Dedifferentiated amniotic fluid mesenchymal stem cell (primary cell): Measurements from ENCODE around the gene DND1.
"Not testable (repeated sequence)": the region's sequence is repeated elsewhere in the genome, so short reads cannot be mapped to it uniquely, and the experiment has no call there.

Experiments
- DNase-seq: peaks from one replicate; pipeline ENCODE4 v3.0.0-alpha.2; 2016; ENCODE audit errors: extremely low spot score

Gene DND1

DNA sequence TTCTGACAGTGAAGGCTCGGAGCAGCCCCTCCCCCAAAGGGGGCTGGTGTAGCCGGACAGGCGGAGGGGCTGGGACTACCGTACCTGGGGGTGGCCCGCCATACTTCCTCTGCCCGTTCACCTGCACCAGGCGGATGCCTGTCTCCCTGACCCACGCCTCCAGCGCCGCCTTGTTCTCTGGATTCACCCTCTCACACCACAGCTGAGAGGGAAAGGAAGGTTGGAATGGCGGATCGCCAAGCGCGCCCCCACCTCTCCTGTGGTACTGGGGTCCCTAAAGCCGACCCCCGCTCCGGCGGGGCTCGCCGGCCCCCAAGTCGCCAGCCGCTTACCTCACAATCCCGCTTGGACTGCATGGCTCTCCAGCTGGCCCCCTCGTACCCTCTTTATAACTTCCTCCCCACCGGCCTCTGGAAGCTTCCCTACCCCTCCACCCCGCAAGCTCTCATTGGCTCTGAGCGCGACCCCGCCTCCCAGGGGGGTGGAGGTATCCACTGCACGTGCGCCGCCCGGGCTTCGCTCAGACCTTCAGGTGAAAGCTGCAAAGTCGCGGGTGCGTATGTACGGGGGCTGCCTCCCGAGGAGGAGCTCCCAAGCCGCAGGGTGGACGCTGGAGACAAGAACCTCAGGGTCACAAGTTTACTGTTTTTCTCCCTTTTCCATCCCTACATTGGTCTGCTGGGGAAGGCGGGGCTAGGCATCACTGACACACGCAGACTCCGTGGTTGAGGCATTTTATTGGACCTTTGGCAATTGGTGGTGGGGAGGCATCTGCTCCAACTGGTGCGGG is at the start of gene DND1:
TSS of gene DND1 (minus strand) at position 390 of the 790 bp plus-strand sequence. CDS start at position 356, 34 bp downstream.
- no peak for DNase-seq

DNA sequence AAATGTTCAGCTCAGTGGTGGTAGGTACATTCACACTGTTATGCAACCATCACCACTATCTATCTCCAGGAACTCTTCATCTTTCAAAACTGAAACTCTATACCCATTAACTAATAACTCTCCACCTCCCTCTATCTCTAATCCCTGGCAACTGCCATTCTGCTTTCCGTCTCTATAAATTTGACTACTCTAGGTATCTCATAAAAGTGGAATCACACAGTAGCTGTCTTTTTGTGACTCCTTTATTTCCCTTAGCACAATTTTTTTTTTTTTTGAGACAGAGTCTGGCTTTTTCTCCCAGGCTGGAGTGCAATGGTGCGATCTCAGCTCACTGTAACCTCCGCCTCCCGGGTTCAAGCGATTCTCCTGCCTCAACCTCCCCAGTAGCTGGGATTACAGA is 48.0 kb upstream of the DND1 start:
- not testable (repeated sequence) for DNase-seq

DNA sequence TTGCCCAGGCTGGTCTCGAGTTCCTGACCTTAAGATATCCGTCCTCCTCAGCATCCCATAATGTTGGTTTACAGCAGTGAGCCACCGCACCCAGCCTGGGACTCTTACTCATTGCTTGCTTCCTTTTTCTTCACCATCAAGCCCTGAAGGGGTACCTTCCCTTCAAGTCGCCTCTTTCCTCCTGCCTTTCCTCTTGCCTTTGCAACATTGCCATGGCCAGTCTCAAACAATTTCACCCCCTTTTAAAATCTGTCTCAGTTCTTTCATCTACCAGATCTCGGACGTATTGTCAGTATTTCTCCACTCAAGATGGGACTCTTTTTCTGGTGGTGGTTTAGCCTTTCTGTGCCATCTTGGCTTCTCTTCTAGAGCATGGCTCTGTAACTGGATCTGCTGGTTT is 47.4 kb upstream of the DND1 start:
- DNase-seq: not testable (repeated sequence)

DNA sequence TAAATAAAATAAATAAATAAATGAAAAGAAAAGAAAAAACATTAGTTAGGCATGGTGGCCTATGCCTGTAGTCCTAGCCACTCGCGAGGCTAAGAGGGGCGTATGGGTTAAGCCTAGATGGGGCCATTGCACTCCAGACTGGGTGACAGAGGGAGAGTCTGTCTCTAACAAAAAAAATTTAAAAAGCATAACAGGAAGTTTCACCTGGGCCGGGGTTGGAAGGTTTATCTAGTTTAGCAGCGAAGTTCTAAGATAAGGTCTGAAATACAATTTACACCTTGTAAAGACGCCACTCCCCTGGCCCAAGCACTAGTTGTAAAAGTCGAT is 44.9 kb upstream of the DND1 start:
- DNase-seq: no peak

DNA sequence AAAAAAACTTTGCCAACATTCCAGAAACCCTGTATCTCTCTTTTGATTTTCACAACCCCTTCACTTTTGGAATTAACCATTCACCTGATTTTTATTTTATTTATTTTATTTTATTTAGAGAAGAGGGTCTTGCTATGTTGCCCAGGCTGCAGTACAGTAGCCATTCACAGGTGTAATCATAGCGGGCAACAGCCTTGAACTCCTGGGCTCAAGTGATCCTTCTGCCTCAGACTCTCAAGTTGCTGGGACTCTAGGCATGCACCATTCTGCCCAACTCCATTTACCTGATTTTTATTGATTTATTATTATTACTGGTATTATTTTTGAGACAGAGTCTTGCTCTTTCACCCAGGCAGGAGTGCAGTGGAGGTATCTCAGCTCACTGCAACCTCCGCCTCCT is 42.9 kb upstream of the DND1 start:
- not testable (repeated sequence) for DNase-seq

DNA sequence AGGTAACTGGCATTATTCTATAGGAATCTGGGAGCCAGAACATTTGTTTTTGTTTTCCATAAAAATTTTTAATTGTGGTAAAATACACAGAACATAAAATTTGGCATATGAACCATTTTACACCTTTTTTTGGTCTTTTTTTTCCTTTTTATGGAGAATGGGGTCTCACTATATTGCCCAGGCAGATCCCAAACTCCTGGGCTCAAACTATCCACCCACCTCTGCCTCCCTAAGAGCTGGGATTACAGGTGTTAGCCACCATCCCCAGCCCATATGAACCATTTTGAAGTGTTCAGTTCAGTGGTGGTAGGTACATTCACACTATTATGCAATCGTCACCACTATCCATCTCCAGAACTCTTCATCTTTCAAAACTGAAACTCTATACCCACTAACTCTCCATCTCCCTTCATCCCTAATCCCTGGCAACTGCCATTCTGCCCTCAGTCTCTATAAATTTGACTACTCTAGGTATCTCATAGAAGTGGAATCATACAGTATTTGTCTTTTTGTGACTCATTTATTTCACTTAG is 40.3 kb upstream of the DND1 start:
- no peak for DNase-seq

DNA sequence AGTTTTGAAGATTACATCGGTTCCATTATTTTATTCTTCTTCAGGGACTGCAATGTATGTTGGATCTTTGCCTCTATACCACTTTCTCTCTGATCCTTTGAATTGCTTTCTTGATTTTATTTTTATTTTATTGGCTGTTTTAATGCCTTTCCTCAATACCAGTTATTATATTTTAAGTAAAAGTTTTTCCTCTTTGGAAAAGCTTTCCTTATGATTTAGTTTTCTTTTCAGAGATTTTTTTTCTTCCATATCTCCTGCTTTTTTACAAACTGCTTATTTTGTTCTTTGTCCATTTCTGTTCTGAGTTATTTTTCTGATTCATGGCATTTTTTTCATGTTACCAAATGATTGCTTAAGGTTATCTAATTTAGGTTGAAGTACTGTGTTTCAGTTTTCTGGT is 38.4 kb upstream of the DND1 start:
- no peak for DNase-seq

DNA sequence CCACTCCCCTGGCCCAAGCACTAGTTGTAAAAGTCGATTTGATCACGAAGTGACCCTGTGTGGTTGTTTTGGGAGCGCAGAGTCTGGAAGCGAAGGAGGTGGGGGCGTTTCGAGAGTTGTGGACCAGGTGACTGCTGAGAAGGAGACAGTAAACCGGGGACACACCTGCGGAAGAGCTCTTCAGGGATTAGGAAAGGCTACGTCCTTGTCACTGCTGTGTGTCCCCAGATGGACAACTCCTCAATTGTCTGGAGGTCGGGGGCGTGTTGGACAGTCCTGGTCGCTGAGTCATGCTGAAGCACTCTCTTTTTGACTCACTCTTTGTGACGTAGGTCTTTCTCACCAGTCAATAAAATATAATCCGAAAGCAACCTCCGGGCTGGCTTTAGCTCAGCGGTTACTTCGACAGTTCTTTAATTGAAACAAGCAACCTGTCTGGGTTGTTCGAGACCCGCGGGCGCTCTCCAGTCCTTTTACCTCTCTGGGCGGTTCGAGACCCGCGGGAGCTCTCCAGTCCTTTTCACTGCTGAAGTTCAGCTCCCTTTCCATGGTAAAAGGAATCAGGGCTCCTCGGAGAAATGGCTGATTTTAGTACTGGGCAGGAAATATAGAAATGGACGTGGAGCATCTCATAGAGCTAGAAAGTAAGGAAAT is 37.6 kb upstream of the DND1 start:
- DNase-seq: peak; percentile 98

DNA sequence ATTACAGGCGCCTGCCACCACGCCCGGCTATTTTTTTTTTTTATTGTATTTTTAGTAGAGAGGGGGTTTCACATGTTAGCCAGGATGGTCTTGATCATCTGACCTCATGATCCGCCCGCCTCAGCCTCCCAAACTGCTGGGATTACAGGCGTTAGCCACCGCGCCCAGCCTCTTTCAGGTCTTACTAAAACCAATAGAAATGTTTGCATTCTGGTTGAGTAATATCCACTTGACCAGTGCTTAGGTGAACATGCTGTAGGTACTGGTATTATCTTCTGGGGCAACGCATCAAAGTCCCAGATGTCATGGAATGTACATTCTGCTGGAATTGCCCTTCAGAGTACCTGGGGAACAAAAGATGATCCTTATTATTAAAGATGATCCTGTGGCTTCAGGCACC is 35.4 kb upstream of the DND1 start:
- DNase-seq: not testable (repeated sequence)

DNA sequence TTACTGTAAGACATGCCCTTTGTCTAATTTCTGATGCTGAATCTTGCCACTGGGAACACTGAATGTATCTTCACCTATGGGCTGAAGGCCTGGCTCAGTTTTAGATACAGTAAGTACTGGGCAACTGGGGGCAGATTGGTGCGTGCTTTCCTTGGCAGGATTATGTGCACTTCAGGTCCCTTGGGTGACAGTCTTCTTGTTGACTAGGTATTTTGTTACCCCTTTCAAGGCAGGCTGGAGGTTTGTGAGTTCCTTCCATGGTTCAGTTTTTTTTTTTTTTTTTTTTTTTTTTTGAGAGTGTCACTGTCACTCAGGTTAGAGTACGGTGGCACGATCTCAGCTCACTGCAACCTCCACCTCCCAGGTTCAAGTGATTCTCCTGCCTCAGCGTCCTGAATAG is 34.4 kb upstream of the DND1 start:
- no peak for DNase-seq

DNA sequence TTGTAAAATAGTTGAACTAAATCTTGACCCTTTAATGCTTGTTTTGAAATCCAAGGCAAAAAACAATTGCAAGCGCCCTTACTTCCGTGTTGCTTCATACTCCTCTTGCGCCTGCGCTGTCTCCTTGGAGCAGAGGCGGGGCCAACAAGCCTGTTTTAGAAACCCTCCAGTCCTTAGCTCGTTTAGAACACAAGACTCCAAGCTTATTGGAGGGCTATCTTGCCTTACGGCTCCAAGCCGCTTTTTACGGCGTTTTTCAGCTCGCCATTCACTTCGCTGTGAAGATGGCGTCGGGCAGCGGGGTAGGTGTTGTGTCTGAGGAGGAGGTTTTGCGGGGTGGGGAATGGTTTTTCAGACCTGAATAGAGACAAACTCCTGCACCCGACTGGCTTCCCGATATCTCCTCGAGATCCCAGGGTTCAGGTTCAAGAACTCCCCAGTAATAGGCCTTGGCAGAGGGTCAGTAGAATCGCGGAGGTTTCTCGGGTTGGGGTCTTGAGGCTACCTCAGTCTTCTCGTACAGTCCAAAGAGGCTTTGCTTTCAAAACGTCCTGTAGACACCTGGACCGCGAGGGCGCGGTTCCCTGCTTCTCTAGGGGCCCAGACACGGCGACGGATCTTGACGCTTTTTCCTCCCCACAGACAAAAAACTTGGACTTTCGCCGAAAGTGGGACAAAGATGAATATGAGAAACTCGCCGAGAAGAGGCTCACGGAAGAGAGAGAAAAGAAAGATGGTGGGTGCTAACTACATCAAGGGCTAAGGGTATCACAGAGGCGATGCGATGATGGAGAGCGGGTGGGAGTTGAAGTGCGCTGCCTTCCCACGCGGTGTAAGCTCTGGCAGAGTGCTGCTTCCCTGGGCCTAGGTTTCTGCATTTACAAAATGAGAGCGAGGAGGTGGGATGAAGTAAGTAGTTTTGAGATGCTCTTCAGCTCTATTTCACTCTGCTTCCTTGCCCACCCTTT is 27.1 kb upstream of the DND1 start, which contains the start of gene ZMAT2:
TSS of gene ZMAT2 (plus strand) at position 271 of the 968 bp plus-strand sequence. CDS start at position 285, 14 bp downstream.
- DNase-seq: peak; percentile 99

DNA sequence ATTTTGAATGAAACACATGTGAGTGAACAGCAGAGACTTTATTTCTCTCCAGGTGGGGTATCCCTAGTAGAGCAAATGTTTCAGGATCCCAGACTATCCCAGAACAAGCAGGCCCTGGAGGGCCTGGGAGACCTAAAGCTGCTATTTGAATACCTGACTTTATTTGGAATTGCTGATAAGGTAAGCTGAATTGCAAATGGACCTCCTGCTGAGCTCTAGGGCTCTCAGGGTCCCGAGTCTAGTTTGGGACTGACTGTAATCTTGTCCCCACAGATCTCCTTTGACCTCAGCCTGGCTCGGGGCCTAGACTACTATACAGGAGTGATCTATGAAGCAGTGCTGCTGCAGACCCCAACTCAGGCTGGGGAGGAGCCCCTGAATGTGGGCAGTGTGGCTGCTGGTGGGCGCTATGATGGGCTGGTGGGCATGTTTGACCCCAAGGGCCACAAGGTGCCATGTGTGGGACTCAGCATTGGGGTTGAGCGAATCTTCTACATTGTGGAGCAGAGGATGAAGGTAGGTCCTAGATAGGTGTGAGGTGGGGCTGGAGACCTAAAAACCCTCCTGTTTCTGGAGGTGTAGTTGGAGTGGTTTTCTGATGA is 23.6 kb upstream of the DND1 start:
- DNase-seq: no peak

DNA sequence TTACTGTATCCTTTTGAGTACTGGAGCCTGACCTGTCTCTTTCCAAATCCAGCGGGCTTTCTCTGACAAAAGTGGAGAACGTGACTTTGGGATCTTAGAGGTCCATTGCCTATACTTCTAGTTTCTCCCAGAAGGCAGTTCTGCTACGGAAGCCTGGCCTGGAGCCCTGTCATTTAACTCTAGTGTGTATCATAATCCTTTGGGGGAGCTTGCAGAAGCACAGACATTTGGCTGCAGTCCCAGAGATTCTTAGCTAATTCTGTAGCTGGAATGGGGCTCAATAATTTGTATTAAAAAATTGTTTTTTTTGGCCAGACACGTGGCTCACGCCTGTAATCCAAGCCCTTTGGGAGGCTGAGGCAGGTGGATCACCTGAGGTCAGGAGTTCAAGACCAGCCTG is 20.9 kb upstream of the DND1 start:
- DNase-seq: no peak

DNA sequence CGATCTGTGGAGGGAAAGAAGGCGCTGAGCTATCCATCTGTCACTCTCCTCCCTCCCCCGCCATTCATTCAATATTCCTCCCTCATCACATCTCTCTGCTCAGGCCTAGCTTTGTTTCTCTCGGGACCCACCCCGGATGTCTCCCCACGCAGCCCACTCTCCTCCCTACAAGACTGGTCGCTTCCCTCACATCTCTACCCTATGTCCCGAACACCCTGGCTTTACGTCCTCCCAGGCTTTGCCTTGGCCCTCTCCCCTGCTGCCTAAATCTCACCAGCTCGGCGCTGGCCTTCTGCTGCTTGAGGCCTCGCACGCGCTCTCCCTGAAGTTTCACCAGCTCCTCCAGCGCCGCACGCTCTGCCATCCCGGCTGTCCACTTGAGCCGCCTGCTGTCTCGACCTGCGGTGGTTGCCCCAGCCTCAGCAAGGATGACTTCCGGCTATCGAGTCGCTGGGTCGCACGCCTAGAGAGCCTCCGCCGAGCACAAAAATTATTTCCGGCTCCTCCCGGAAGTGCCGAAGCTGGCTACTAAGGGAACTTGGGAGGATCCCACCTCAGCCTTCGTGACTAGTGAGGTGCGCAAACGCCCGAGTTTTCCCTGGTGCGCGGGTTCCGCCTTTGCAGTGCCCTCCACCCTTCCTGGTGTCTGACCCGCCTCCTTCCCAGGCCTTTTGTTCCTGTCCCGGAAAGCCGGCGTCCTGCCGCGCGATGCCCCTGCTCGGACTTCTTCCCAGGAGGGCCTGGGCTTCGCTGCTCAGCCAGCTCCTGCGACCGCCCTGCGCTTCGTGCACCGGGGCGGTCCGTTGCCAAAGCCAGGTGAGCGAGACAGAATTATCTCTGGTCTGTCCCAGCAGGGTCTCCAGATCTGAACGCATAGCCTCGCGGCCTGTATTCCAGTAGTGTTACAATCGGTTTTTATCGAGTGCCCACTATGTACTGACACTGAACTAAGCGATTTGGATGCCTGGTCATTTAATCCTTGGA is 17.9 kb upstream of the DND1 start, which contains the start of the genes HARS1 and HARS2:
TSS of gene HARS1 (minus strand) at position 430 of the 984 bp plus-strand sequence. CDS start at position 364, 66 bp downstream.
TSS of gene HARS2 (plus strand) at position 515 of the 984 bp plus-strand sequence. CDS start at position 709, 194 bp downstream.
- peak; percentile 95 for DNase-seq

DNA sequence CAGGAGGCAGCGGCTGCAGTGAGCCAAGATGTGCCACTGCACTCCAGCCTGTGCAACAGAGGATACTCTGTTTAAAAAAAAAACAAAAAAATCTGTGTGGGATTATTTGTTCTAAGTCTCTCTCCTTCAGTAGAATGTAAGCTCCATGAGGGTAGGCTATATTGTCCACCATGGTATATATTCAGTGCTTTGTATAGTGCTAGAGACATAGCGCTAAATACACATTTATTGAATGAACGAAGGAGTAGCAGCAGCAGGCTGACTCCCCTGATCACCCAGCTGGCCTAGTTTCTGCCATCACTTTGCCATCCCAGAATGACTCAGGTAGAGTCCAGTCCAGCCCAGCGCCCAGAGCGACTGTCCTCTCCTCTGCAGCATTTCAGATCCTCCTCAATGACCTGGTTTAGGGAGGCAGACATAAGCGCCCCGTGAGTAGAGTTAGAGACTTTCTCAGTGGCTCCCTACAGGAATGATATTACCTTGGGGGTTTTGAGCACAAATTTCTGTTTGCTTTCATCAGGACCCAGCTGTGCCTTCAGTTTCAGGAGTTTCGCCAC is 17.1 kb upstream of the DND1 start:
- no peak for DNase-seq

DNA sequence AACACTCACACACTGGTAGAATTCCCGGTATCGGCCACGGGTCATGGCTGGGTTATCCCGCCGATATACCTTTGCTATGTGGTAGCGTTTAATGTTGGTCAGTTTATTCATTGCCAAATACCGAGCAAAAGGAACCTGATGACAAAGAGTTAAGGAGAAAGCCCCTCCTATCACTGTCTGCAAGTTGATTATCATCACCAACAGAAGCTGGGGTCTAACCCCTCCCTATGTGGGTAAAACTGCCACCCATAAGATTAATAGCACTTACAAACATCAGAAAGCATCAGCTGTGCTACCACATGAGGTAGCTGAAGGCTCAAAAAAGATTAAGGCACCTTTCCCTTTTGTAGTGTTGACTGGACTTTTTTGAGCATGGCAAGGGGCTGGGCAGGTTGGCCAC is 5.6 kb upstream of the DND1 start:
- DNase-seq: no peak

DNA sequence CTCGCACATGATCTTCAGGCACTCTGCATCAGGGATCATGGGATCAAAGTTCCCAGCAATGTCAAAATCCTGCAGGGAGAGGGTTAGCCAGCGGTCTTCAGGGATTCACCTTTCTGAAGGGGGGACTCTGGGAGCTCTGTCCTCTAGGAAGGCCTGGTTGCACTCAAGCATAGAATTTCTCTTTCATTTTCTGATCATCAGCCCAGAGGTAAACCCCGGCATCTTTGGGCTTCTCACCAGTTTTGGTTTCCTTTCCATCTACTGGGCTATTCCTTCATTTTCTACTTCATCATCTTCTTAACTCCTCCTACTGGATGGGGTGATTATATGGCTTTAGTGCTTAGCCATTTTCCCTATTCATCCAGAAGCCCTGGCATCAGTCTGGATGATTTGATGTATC is 4.6 kb upstream of the DND1 start:
- DNase-seq: no peak

DNA sequence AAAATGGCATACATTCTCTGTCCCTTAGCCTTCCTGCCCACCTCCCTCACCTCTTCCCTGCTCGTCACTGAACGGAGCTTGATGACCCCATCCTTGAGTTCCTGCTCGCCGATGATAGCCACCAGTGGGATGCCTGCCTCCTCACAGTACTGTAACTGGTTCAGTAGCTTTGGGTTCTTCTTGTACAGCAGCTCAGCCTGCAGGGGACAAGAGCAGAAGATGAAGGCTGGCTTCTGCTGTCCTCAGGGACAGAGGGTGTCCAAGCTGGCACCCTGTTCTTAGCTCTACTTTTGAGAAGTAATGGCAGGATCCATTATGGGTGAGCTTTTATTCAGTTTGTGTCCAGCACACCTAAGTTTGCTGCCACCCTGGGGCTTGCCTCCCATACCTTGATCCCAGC is 1.3 kb upstream of the DND1 start:
- no peak for DNase-seq

DNA sequence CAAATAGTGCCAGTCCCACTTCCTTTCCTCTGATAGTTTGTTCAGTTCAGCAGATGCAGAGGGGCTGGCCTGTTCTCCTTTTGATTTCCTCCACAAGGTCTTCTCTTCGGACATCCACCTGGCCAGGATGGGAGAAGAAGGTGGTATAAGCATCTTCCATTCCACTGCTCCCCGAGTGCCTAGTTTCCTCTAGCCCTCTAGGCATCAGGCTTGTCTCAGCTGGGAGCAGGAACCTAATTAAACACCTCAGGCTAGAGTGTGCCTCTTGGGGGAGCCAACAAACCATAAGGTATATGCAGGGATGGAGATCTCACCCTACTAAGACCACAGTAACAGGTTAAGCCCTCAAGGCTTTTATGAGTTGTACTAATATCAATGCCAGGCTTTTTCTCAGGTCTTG is 835 bp upstream of the DND1 start:
- no peak for DNase-seq
